HCT116 (cell line): ENCODE measurements around the gene ZNF573. TPM values are rescaled to one million over a fixed set of nuclear protein-coding genes. Genes with fewer than 3 reads are reported as not detected.

ENCODE experiments used
- ATAC-seq: fragments of 200-7000 bp; cut with Tn5 transposase; 2 replicates; pipeline ENCODE4 v1.9.1; 2020; ENCODE audit warnings: mild to moderate bottlenecking, moderate library complexity
- BruUV-seq: library from RNA; stranded (reverse); fragments of 400-500 nt; replicated peaks from 2 replicates; lab custom pipeline; 2021; lab: Mats Ljungman, UMichigan
- CTCF ChIA-PET: fragments of 300-600 bp; sonication (Branson Sonifier 250); formaldehyde crosslinking; loops from one replicate; lab custom pipeline; 2021; ENCODE audit warnings: antibody characterized with exemption; lab: Charles Lee
- POLR2A ChIA-PET: fragments of 300-600, 350-600 bp; sonication (Branson Sonifier 250); formaldehyde crosslinking; loops from one replicate; lab custom pipeline; 2021; ENCODE audit warnings: antibody characterized with exemption; lab: Charles Lee
- RAD21 ChIA-PET, 2 experiments: fragments of 300-600 bp; sonication (Branson Sonifier 250); formaldehyde crosslinking; loops; one replicate each; lab custom pipeline; 2023; ENCODE audit warnings: low total read pairs in 2 of 2; ENCODE audit not compliant: uncharacterized antibody in 2 of 2, unreplicated experiment in 2 of 2, low non-redundant PET in 1 of 2; lab: Charles Lee
- DNase-seq: peaks from one replicate; pipeline ENCODE4 v3.0.0-alpha.2; 2010; ENCODE audit warnings: low read depth, low spot score
- H2AFZ ChIP-seq: fragments of 200-600 bp; shearing (Covaris generic), sonication (generic); 2 replicates; pipeline ENCODE4 v1.6.1; 2017; ENCODE audit warnings: low read depth, mixed run types, mixed read lengths, antibody characterized with exemption, low read length; ENCODE audit not compliant: poor library complexity, severe bottlenecking
- H3K27ac ChIP-seq: 2 replicates; pipeline ENCODE4 v1.5.1; 2012; ENCODE audit warnings: low read depth, low read length
- H3K27me3 ChIP-seq: fragments of 200-600 bp; sonication (generic); 2 replicates; pipeline ENCODE4 v1.6.1; 2016; ENCODE audit warnings: mixed run types, low read length, mixed read lengths; ENCODE audit not compliant: insufficient read depth
- H3K36me3 ChIP-seq, 2 experiments: fragments of 200-500 bp in 1 of 2; fragments of 200-600 bp in 1 of 2; sonication (Bioruptor generic) in 1 of 2; sonication (generic) in 1 of 2; 2 replicates each; pipeline versions ENCODE4 v1.5.1 to v1.6.1; 2014 to 2016; ENCODE audit warnings: low read length in 2 of 2, inconsistent platforms in 1 of 2, mixed read lengths in 1 of 2, mixed run types in 1 of 2; ENCODE audit not compliant: insufficient read depth in 2 of 2, control insufficient read depth in 1 of 2
- H3K4me1 ChIP-seq, 2 experiments: fragments of 200-600 bp in 1 of 2; sonication (generic) in 1 of 2; 2 replicates each; pipeline versions ENCODE4 v1.5.1 to v1.6.1; 2012 to 2017; ENCODE audit warnings: low read length in 2 of 2, inconsistent platforms in 1 of 2, mild to moderate bottlenecking in 1 of 2, mixed read lengths in 1 of 2, mixed run types in 1 of 2, moderate library complexity in 1 of 2; ENCODE audit not compliant: insufficient read depth in 2 of 2, control insufficient read depth in 1 of 2
- H3K4me2 ChIP-seq: fragments of 200-600 bp; sonication (generic); 2 replicates; pipeline ENCODE4 v1.6.1; 2017; ENCODE audit warnings: mixed run types, low read length, mixed read lengths
- H3K4me3 ChIP-seq, 2 experiments: fragments of 200-600 bp in 1 of 2; sonication (generic) in 1 of 2; replicated peaks in 1 of 2; 2 replicates each; pipeline ENCODE4 v1.5.1; 2011 to 2016; ENCODE audit warnings: low read length in 2 of 2, control low read depth in 1 of 2, low read depth in 1 of 2, mild to moderate bottlenecking in 1 of 2, mixed read lengths in 1 of 2, mixed run types in 1 of 2
- H3K79me2 ChIP-seq: fragments of 200-600 bp; sonication (generic); 2 replicates; pipeline ENCODE4 v1.6.1; 2017; ENCODE audit warnings: mild to moderate bottlenecking, mixed run types, low read length, moderate library complexity, mixed read lengths; ENCODE audit not compliant: insufficient read depth
- H3K9ac ChIP-seq: fragments of 200-600 bp; sonication (generic); 2 replicates; pipeline ENCODE4 v1.6.1; 2016; ENCODE audit warnings: low read length, mixed read lengths
- H3K9me2 ChIP-seq: fragments of 200-600 bp; sonication (generic), shearing (Covaris generic); 2 replicates; pipeline ENCODE4 v1.6.1; 2017; ENCODE audit warnings: mixed run types, mild to moderate bottlenecking, moderate library complexity; ENCODE audit not compliant: insufficient read depth
- H3K9me3 ChIP-seq, 2 experiments: fragments of 200-500 bp in 1 of 2; fragments of 200-600 bp in 1 of 2; sonication (Bioruptor generic) in 1 of 2; sonication (generic) in 1 of 2; 2 replicates each; pipeline ENCODE4 v1.6.1; 2014 to 2017; ENCODE audit warnings: low read length in 2 of 2, mixed read lengths in 2 of 2, inconsistent platforms in 1 of 2, low read depth in 1 of 2, mild to moderate bottlenecking in 1 of 2, mixed run types in 1 of 2, moderate library complexity in 1 of 2; ENCODE audit not compliant: control insufficient read depth in 1 of 2, insufficient read depth in 1 of 2
- H4K20me1 ChIP-seq: fragments of 200-600 bp; sonication (generic), shearing (Covaris generic); 2 replicates; pipeline ENCODE4 v1.6.1; 2017; ENCODE audit warnings: mixed run types, mild to moderate bottlenecking, moderate library complexity; ENCODE audit not compliant: insufficient read depth
- EGR1 ChIP-seq: IDR thresholded peaks from 2 replicates; pipeline ENCODE4 v1.6.1; 2012; ENCODE audit warnings: low read depth
- ELF1 ChIP-seq: IDR thresholded peaks from 2 replicates; pipeline ENCODE4 v1.6.1; 2012; ENCODE audit warnings: low read depth, borderline replicate concordance
- EZH2 ChIP-seq: fragments of 200-600 bp; sonication (generic); IDR thresholded peaks from 2 replicates; pipeline ENCODE4 v1.6.1; 2017; ENCODE audit warnings: antibody characterized with exemption, mixed run types
- FOSL1 ChIP-seq: IDR thresholded peaks from 2 replicates; pipeline ENCODE4 v1.6.1; 2012; ENCODE audit warnings: low read depth
- POLR2AphosphoS5 ChIP-seq: IDR thresholded peaks from 2 replicates; pipeline ENCODE4 v1.6.1; 2011; ENCODE audit warnings: mild to moderate bottlenecking, low read depth, low read length, moderate library complexity
- SP1 ChIP-seq: IDR thresholded peaks from 2 replicates; pipeline ENCODE4 v1.6.1; 2012; ENCODE audit warnings: low read depth
- SRF ChIP-seq: IDR thresholded peaks from 2 replicates; pipeline ENCODE4 v1.6.1; 2012; ENCODE audit warnings: low read depth
- TCF7L2 ChIP-seq: IDR thresholded peaks from 2 replicates; pipeline ENCODE4 v1.7.0; 2011; ENCODE audit warnings: borderline replicate concordance, inconsistent platforms; ENCODE audit not compliant: insufficient read depth, insufficient read length; ENCODE audit errors: extremely low read depth
- intact Hi-C: fragments of 100-400 bp; cut with micrococcal nuclease; formaldehyde crosslinking; loops from 2 replicates; pipeline ENCODE4 v1.10.0; 2022
- total RNA-seq: library from RNA; stranded (reverse); gene quantifications from one replicate; pipeline ENCODE4 v1.2.1, GENCODE V29; 2021; ENCODE audit not compliant: unreplicated experiment
- TF ChIP-seq, protein P1 (sequence below): IDR thresholded peaks from 2 replicates; pipeline ENCODE4 v1.6.1; 2011; ENCODE audit warnings: mild to moderate bottlenecking, low read length, moderate library complexity; ENCODE audit not compliant: insufficient replicate concordance; ENCODE audit errors: extremely low read depth

ZNF573 gene
- total RNA-seq, 1 experiment from 2014 or later: 2.4 TPM

DNA sequence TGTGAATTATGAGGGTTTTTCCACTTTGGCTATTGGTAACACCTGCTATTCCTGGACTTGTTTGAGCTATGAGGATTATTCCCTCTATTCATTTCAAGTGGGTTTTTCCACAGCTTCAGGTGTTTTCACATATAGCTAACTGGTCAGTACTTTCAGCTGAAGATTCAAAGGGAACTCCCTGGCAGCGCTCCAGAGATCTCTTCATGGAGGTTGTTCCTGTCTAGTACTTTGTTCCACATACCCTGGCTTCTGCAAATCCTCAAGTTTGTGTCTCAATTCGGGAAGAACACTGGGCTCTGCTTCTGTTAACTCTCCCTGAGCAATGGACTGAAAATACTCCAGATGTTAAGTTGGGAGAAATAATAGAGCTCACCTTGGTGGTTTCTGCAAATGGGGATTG lies 54.2 kb downstream of the ZNF573 start:
- Histone ChIP-seq H3K27ac (no peak overlapping the region), H3K9ac (no peak overlapping the region), H3K36me3 (no peaks in the 10 kb centered on the region), H2AFZ (no peak overlapping the region), H3K4me2 (no peak overlapping the region), H3K79me2 (no peaks in the 10 kb centered on the region), H3K9me2 (no peaks in the 10 kb centered on the region), H3K4me1 (no peaks in the 10 kb centered on the region), H3K27me3 (no peaks in the 10 kb centered on the region), H3K4me3 (no peak overlapping the region)
- no TSS peak for BruUV-seq
- intact Hi-C loops: no loop called here
- CTCF ChIA-PET: no interaction called here
- POLR2A ChIA-PET: no interaction called here
- no peak for DNase-seq
- ATAC-seq: no peak
- RAD21 ChIA-PET: no interaction called here
- TF ChIP-seq, protein P1, sequence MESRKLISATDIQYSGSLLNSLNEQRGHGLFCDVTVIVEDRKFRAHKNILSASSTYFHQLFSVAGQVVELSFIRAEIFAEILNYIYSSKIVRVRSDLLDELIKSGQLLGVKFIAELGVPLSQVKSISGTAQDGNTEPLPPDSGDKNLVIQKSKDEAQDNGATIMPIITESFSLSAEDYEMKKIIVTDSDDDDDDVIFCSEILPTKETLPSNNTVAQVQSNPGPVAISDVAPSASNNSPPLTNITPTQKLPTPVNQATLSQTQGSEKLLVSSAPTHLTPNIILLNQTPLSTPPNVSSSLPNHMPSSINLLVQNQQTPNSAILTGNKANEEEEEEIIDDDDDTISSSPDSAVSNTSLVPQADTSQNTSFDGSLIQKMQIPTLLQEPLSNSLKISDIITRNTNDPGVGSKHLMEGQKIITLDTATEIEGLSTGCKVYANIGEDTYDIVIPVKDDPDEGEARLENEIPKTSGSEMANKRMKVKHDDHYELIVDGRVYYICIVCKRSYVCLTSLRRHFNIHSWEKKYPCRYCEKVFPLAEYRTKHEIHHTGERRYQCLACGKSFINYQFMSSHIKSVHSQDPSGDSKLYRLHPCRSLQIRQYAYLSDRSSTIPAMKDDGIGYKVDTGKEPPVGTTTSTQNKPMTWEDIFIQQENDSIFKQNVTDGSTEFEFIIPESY: no peak
- TF ChIP-seq POLR2AphosphoS5: no peak
- TF ChIP-seq EZH2: no peak
- TF ChIP-seq, all 23 proteins: peak for 0
- Histone ChIP-seq H4K20me1 (no peaks in the 10 kb centered on the region), H3K9me3 (no peaks in the 10 kb centered on the region; a peak in 1 of 4 replicates)

DNA sequence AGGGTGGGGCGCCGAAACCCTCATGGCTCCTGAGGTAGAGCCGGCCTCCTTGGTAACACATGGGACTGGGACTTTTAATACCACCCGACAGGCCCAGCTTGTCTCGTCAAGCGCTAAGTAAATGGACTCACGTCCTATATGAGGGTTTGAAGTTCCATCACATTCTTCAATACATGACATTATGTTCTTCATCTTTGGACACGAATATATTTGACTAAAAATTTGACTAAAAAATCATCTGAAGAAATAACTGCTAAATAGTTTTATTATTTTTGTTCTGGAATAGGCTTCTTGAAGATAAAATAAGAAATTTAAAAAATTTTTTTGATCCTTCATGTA lies 59.5 kb downstream of the ZNF573 start:
- no peaks in the 10 kb centered on the region for H3K36me3 ChIP-seq
- DNase-seq (no peak), ATAC-seq (no peak)
- peak overlapping the region; percentile 78 for H3K4me2 ChIP-seq
- H3K79me2 ChIP-seq: peaks cover 7% of the 10 kb centered on the region; the same call in 1 of the 2 replicates
- CTCF ChIA-PET: no interaction called here
- no peak for TF ChIP-seq SRF
- TF ChIP-seq TCF7L2: no peak
- no peak for TF ChIP-seq FOSL1
- no peak for TF ChIP-seq SP1
- TF ChIP-seq EGR1: no peak
- no peak for TF ChIP-seq ELF1
- no peak overlapping the region for H3K9ac ChIP-seq
- H3K9me2 ChIP-seq: no peaks in the 10 kb centered on the region
- POLR2A ChIA-PET: interaction anchor here (1.4 kb wide), 1 partner anchor 60 kb away, joined by 3 read pairs; the partner anchor contains the start of gene ZNF573
- BruUV-seq: no TSS peak
- peak overlapping the region; percentile 69 for H2AFZ ChIP-seq
- H3K4me3 ChIP-seq: peak overlapping the region; percentile 75 to 83; a peak in 3 of 4 replicates
- intact Hi-C loops: loop anchor here (5.0 kb wide), 1 partner anchor 57 kb away; the partner anchor contains the start of gene ZNF573
- RAD21 ChIA-PET: no interaction called here
- no peaks in the 10 kb centered on the region for H3K9me3 ChIP-seq
- peaks cover 4 to 11% of the 10 kb centered on the region in 2 experiments; a peak in 1 of 4 replicates for H3K4me1 ChIP-seq
- no peaks in the 10 kb centered on the region for H3K27me3 ChIP-seq
- no peaks in the 10 kb centered on the region for H4K20me1 ChIP-seq
- H3K27ac ChIP-seq: no peak overlapping the region
